Measurements from ENCODE around the gene ICAM4. TPM values are rescaled to one million over a fixed set of nuclear protein-coding genes. Genes with fewer than 3 reads are reported as not detected.

Gene ICAM4
- total and polyA plus RNA-seq, 9 of the 15 experiments (the other 6 are each of a cell fraction or from before 2014, with no cell fraction given) = 14.1 to 86.1 (median 29.6) TPM

DNA sequence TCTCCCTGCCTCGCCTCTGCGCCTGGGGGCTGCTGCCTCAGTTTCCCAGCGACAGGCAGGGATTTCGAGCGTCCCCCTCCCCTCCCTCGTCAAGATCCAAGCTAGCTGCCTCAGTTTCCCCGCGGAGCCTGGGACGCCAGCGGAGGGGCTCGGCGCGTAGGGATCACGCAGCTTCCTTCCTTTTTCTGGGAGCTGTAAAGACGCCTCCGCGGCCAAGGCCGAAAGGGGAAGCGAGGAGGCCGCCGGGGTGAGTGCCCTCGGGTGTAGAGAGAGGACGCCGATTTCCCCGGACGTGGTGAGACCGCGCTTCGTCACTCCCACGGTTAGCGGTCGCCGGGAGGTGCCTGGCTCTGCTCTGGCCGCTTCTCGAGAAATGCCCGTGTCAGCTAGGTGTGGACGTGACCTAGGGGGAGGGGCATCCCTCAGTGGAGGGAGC is 16.6 kb upstream of the ICAM4 start (continued):
- TF ChIP-seq, protein P1, sequence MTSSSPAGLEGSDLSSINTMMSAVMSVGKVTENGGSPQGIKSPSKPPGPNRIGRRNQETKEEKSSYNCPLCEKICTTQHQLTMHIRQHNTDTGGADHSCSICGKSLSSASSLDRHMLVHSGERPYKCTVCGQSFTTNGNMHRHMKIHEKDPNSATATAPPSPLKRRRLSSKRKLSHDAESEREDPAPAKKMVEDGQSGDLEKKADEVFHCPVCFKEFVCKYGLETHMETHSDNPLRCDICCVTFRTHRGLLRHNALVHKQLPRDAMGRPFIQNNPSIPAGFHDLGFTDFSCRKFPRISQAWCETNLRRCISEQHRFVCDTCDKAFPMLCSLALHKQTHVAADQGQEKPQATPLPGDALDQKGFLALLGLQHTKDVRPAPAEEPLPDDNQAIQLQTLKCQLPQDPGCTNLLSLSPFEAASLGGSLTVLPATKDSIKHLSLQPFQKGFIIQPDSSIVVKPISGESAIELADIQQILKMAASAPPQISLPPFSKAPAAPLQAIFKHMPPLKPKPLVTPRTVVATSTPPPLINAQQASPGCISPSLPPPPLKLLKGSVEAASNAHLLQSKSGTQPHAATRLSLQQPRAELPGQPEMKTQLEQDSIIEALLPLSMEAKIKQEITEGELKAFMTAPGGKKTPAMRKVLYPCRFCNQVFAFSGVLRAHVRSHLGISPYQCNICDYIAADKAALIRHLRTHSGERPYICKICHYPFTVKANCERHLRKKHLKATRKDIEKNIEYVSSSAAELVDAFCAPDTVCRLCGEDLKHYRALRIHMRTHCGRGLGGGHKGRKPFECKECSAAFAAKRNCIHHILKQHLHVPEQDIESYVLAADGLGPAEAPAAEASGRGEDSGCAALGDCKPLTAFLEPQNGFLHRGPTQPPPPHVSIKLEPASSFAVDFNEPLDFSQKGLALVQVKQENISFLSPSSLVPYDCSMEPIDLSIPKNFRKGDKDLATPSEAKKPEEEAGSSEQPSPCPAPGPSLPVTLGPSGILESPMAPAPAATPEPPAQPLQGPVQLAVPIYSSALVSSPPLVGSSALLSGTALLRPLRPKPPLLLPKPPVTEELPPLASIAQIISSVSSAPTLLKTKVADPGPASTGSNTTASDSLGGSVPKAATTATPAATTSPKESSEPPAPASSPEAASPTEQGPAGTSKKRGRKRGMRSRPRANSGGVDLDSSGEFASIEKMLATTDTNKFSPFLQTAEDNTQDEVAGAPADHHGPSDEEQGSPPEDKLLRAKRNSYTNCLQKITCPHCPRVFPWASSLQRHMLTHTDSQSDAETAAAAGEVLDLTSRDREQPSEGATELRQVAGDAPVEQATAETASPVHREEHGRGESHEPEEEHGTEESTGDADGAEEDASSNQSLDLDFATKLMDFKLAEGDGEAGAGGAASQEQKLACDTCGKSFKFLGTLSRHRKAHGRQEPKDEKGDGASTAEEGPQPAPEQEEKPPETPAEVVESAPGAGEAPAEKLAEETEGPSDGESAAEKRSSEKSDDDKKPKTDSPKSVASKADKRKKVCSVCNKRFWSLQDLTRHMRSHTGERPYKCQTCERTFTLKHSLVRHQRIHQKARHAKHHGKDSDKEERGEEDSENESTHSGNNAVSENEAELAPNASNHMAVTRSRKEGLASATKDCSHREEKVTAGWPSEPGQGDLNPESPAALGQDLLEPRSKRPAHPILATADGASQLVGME (CRISPR knock-in tag; IDR thresholded peaks at IDR 0.05) = 0 out of 2 replicates have a peak, but pooled peaks have one; percentile 19
- TF ChIP-seq HNRNPLL (IDR thresholded peaks at IDR 0.05; ENCODE audit: low read depth, low read length, poor library complexity, severe bottlenecking) (no peak), GTF2A2 (tag; IDR thresholded peaks at IDR 0.05) (no peak)
- TF ChIP-seq, protein P2, sequence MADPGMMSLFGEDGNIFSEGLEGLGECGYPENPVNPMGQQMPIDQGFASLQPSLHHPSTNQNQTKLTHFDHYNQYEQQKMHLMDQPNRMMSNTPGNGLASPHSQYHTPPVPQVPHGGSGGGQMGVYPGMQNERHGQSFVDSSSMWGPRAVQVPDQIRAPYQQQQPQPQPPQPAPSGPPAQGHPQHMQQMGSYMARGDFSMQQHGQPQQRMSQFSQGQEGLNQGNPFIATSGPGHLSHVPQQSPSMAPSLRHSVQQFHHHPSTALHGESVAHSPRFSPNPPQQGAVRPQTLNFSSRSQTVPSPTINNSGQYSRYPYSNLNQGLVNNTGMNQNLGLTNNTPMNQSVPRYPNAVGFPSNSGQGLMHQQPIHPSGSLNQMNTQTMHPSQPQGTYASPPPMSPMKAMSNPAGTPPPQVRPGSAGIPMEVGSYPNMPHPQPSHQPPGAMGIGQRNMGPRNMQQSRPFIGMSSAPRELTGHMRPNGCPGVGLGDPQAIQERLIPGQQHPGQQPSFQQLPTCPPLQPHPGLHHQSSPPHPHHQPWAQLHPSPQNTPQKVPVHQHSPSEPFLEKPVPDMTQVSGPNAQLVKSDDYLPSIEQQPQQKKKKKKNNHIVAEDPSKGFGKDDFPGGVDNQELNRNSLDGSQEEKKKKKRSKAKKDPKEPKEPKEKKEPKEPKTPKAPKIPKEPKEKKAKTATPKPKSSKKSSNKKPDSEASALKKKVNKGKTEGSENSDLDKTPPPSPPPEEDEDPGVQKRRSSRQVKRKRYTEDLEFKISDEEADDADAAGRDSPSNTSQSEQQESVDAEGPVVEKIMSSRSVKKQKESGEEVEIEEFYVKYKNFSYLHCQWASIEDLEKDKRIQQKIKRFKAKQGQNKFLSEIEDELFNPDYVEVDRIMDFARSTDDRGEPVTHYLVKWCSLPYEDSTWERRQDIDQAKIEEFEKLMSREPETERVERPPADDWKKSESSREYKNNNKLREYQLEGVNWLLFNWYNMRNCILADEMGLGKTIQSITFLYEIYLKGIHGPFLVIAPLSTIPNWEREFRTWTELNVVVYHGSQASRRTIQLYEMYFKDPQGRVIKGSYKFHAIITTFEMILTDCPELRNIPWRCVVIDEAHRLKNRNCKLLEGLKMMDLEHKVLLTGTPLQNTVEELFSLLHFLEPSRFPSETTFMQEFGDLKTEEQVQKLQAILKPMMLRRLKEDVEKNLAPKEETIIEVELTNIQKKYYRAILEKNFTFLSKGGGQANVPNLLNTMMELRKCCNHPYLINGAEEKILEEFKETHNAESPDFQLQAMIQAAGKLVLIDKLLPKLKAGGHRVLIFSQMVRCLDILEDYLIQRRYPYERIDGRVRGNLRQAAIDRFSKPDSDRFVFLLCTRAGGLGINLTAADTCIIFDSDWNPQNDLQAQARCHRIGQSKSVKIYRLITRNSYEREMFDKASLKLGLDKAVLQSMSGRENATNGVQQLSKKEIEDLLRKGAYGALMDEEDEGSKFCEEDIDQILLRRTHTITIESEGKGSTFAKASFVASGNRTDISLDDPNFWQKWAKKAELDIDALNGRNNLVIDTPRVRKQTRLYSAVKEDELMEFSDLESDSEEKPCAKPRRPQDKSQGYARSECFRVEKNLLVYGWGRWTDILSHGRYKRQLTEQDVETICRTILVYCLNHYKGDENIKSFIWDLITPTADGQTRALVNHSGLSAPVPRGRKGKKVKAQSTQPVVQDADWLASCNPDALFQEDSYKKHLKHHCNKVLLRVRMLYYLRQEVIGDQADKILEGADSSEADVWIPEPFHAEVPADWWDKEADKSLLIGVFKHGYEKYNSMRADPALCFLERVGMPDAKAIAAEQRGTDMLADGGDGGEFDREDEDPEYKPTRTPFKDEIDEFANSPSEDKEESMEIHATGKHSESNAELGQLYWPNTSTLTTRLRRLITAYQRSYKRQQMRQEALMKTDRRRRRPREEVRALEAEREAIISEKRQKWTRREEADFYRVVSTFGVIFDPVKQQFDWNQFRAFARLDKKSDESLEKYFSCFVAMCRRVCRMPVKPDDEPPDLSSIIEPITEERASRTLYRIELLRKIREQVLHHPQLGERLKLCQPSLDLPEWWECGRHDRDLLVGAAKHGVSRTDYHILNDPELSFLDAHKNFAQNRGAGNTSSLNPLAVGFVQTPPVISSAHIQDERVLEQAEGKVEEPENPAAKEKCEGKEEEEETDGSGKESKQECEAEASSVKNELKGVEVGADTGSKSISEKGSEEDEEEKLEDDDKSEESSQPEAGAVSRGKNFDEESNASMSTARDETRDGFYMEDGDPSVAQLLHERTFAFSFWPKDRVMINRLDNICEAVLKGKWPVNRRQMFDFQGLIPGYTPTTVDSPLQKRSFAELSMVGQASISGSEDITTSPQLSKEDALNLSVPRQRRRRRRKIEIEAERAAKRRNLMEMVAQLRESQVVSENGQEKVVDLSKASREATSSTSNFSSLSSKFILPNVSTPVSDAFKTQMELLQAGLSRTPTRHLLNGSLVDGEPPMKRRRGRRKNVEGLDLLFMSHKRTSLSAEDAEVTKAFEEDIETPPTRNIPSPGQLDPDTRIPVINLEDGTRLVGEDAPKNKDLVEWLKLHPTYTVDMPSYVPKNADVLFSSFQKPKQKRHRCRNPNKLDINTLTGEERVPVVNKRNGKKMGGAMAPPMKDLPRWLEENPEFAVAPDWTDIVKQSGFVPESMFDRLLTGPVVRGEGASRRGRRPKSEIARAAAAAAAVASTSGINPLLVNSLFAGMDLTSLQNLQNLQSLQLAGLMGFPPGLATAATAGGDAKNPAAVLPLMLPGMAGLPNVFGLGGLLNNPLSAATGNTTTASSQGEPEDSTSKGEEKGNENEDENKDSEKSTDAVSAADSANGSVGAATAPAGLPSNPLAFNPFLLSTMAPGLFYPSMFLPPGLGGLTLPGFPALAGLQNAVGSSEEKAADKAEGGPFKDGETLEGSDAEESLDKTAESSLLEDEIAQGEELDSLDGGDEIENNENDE (IDR thresholded peaks at IDR 0.05; ENCODE audit: low read depth, low read length) = no peak
- TF ChIP-seq, protein P3, sequence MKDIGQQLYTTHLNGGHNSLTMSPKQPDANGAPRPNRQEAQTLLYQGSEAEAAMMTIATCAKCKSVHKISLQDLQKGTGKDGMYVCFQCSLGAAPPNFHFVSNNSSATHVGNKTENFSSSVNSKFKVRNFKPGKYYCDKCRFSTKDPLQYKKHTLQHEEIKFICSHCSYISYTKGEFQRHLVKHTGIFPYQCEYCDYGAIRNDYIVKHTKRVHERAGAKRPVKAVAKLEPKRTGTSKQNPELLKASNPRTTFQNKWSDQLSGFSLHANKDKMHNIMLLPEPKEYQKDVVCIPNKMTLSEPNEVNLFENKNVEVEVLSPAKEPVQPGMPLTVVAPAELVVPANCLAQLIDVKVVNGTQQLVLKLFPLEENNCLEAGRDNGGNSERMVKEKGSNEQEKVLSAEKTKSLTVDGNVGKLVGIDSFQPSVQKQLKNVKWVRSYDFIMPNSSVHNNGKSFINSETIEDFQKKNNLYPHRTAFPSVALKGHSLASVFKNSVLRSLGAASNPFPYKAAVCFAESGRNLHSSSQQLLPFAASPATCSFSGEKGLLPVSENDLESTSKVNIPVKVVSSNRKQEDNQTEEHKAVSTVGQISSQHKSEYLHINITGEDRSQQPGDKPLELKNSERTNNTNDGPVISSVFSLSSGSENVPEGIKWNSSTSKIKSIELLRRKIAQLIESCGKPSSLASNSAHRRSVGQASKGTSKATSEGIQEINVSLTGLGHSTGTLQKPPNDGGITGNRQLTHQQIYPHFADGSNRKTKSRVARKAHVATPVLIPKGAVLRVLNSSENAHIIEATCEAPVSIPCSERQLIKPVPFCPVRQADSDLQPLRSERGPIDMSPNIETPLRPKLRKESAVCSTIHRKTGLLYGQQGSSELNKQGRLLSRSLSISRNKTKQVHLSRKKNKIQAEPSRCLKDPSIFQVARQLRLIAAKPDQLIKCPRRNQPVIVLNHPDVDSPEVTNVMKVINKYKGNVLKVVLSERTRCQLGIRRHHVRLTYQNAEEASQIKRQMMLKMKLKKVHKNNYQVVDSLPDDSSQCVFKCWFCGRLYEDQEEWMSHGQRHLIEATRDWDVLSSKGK (CRISPR knock-in tag; IDR thresholded peaks at IDR 0.05) = no peak
